ENCODE results near the gene RGS11. TPM values are rescaled to one million over a fixed set of nuclear protein-coding genes. Genes with fewer than 3 reads are reported as not detected.

The RGS11 gene
- total RNA-seq, 8 experiments from 2014 or later = 0.22 to 12.5 (median 1.7) TPM

DNA sequence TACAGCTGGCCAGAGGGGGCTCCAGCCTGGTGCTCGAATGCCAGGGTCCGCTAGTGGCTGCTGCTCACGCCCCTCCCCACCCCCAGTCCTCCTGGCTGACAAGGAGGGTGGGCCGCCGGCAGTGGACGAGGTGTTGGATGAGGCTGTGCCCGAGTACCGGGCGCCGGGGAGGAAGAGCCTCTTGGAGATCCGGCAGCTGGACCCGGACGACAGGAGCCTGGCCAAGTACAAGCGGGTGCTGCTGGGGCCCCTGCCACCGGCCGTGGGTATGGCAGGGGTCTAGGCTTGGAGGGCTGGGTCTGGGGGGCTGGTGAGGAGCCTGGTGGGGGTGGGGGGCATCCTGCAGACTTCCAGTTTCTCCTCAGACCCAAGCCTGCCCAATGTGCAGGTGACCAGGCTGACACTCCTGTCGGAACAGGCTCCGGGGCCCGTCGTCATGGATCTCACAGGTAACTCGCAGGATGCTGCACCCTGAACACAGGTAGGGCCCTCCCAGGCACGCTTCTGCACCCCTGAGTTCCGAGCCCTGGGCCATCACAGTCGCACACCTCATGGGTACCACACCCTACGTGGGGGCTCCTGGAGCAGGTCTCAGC is 6.0 kb upstream of the RGS11 start:
- Histone ChIP-seq H3K4me1 (replicated peaks in 1 of 2) (peaks cover 8 to 12% of the 10 kb centered on the region in 2 donors), H3K4me3 (peak overlapping the region; percentile 40 to 92 (median 76)), H3K27ac (no peak overlapping the region)
- WGBS, 10 experiments = 25 to 100% (median 73%) methylated on average over 1 to 3 of the region's 25 CpGs; no CpG with 5 or more reads in 6 of the 10 experiments
- in situ Hi-C loops (cut with MboI; ENCODE audit: low pct_unique_long_range_greater_than_20kb in 2 of 9, low sequenced_read_pairs in 9 of 9, unreplicated experiment in 9 of 9) = no loop called here
- ATAC-seq (replicated peaks in 6 of 8) = peak in 1 of 8 experiments; percentile 3

DNA sequence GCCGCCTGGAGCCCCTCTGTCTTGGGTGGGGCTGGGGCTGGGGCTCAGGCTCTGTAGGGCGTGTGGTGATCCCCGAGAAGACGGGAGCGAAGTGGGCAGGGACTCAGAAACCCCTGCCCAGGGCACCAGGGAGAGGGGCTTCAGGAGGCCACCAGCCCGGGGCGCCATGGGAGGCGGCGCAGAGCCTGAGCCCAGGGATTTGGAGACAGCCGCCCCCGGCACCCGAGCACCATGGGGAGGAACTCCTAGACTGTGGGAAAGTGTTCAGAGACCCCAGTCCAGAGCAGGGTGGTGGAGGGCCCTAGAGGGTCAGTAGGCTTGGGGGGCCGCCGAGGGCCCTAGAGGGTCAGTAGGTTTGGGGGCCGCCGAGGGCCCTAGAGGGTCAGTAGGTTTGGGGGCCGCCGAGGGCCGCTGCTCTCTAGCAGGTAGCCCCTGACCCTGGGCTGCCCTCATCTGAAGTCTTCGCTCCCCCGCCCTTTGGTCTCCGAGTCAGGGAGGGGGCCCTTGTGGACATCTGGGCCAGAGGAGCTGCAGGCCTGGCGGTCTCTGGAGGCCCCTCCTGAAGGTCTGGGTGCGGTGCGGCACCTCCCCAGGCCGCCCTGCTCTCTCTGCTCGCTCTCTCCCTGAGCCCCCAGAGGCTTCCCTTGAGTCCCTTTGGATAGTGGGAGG is 5.4 kb upstream of the RGS11 start:
- Histone ChIP-seq H3K4me1 (replicated peaks in 1 of 2) (peaks cover 10 to 12% of the 10 kb centered on the region in 2 donors), H3K4me3 (peak overlapping the region; percentile 40 to 92 (median 76)), H3K27ac (no peak overlapping the region)
- no CpG with 5 or more reads among the region's 27 CpGs for WGBS, 10 experiments
- peak in 5 of 8 experiments; percentile 2 to 33 (median 6) for ATAC-seq (replicated peaks in 6 of 8)
- in situ Hi-C loops (cut with MboI; ENCODE audit: low pct_unique_long_range_greater_than_20kb in 2 of 9, low sequenced_read_pairs in 9 of 9, unreplicated experiment in 9 of 9) = no loop called here

DNA sequence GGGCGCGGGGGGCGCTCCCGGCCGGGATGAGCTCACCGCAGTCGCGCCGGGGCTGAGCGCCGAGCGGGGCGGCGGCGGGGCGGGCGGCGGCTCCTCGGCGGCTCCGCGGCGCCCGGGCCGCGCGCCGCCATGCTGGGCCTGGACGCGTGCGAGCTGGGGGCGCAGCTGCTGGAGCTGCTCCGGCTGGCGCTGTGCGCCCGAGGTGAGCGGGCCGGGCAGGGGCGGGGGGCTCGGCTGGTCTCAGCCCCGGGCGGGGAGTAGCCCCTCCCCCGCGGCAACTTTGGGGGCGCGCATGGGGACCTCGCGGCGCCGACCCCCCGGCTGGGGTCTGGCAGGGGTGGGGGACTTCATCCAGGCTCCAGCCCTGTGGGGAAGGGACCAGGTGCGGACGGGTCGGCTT is 4.8 kb upstream of the RGS11 start, which contains the start of gene ARHGDIG:
TSS of gene ARHGDIG (plus strand) at position 40 of the 400 bp plus-strand sequence. CDS start at position 130, 90 bp downstream.
- H3K4me3 ChIP-seq = peak within 1 kb of the TSS; percentile 40 to 92 (median 76)
- H3K27ac ChIP-seq = no peak within 1 kb of the TSS
- H3K4me1 ChIP-seq (replicated peaks in 1 of 2) = peaks cover 12 to 15% of the 10 kb centered on the region in 2 donors
- in situ Hi-C loops (cut with MboI; ENCODE audit: low pct_unique_long_range_greater_than_20kb in 2 of 9, low sequenced_read_pairs in 9 of 9, unreplicated experiment in 9 of 9) = no loop called here
- ATAC-seq (replicated peaks in 6 of 8) = peak; percentile 48 to 74 (median 64)
- no CpG with 5 or more reads among the region's 54 CpGs for WGBS, 10 experiments

DNA sequence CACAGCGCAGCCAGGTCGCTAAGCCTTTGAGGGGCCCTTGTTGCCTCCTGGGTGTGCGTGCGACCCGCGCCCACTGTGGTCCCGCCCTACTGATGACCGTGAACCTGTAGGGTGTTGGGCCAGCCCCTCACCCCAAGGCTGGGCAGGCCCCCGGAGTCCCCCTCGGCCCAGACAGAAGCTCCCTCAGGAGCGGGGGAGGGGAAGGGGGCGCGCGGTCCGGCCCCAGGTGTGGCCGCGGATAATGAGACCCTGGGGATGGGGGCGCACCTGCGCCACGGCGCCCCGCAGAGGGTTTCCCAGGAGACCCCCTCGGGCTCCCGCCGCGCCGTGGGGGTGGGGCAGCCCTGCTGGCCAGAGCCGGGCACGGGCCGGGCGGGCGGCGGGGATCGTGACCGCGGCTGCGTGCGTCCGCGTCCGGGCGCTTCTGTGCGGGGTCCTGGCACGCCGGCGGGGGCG is 4.3 kb upstream of the RGS11 start:
- no peak overlapping the region for H3K27ac ChIP-seq
- H3K4me3 ChIP-seq = peak overlapping the region; percentile 40 to 92 (median 76)
- peak in 6 of 8 experiments; percentile 5 to 50 (median 46) for ATAC-seq (replicated peaks in 6 of 8)
- in situ Hi-C loops (cut with MboI; ENCODE audit: low pct_unique_long_range_greater_than_20kb in 2 of 9, low sequenced_read_pairs in 9 of 9, unreplicated experiment in 9 of 9) = no loop called here
- WGBS, 10 experiments = no CpG with 5 or more reads among the region's 47 CpGs
- H3K4me1 ChIP-seq (replicated peaks in 1 of 2) = peaks cover 14 to 15% of the 10 kb centered on the region in 2 donors

DNA sequence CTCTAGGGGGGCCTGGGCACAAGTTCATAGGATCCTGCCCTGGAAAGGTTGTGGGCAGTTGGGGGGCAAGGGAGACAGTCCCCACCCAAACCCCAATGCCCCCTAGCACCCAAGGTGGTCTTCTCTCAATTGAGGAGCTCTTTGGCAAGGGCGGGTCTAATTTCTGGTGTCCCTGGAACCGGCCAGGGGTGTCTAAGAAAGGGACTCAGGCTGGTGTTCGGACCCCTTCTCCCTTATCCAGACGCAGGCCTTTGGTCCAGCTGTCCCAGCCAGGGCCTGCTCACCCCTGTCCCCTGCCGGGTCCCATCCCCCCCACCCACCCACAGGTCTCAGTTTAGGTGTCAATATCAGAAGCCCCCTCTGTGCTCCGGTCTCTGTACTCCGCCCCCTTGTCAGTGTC is 3.8 kb upstream of the RGS11 start:
- in situ Hi-C loops (cut with MboI; ENCODE audit: low pct_unique_long_range_greater_than_20kb in 2 of 9, low sequenced_read_pairs in 9 of 9, unreplicated experiment in 9 of 9) = no loop called here

DNA sequence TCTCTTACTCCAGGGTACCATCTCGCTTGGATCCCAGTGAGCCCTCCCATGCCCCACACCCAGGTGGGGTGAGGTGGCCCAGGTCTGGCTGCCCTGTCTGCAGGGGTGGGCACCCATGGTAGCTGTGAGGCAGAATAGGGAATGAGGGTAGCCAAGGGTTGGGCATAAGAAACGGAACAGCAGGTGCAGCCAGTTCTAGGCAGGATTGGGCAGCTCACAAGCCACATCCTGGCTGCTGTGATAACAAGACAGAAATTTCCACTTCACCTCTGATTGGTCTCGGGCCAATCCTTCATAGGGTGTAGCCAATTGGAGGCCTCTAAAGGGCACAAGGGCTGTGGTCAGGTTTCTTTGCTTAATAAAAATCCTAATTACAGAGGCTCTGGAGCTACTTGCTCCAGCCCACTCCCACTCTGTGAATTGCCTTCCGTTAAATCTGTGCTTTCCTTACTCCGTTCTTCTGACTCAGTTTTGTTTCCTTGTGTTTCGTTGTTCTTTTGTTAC is 3.2 kb upstream of the RGS11 start:
- H3K4me3 ChIP-seq = no peak overlapping the region
- peaks cover 15 to 18% of the 10 kb centered on the region in 2 donors for H3K4me1 ChIP-seq (replicated peaks in 1 of 2)
- peak in 4 of 8 experiments; percentile 7 to 38 (median 14) for ATAC-seq (replicated peaks in 6 of 8)
- H3K27ac ChIP-seq = no peak overlapping the region
- in situ Hi-C loops (cut with MboI; ENCODE audit: low pct_unique_long_range_greater_than_20kb in 2 of 9, low sequenced_read_pairs in 9 of 9, unreplicated experiment in 9 of 9) = no loop called here
- 27 to 83% (median 67%) methylated on average over 1 to 5 of the region's 6 CpGs; no CpG with 5 or more reads in 1 of the 10 experiments for WGBS, 10 experiments

More for the DNA sequence above, 3.8 kb upstream of the RGS11 start:
- no peak overlapping the region for H3K4me3 ChIP-seq
- H3K4me1 ChIP-seq (replicated peaks in 1 of 2) = peaks cover 15 to 18% of the 10 kb centered on the region in 2 donors
- ATAC-seq (replicated peaks in 6 of 8) = no peak
- no CpG with 5 or more reads among the region's 7 CpGs for WGBS, 10 experiments
- H3K27ac ChIP-seq = no peak overlapping the region

DNA sequence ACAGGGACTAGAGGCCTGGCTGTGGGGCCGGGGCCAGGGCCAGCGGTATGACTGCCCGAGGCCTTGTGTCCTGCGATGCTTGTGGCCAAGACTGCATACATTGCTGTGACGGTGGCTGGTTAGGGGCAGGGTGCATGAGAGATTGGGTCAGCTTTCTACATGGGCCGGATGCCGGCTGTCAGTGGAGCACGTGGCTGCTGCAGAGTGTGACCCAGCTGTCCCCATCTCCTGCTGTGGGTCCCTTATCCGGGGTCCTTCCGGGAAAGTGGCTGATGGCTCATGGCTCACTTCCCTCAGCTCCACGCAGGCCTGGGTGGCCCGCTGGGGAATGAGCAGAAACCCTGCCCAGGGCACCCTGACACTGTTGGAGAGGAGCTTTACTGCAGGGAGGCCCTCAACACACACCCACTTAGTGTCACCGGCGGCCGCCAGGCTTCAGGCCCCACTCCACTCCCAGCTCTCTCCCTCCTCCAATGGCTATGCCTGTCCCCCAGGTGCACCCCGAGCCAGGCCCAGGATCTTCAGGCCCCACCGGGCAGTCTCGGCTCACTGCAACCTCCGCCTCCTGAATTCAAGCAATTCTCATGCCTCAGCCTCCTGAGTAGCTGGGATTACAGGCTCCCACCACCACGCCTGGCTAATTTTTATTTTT is 808 bp upstream of the RGS11 start:
- Histone ChIP-seq H3K27ac (no peak overlapping the region), H3K4me3 (no peak overlapping the region), H3K4me1 (replicated peaks in 1 of 2) (peaks cover 10 to 12% of the 10 kb centered on the region in 2 donors)
- in situ Hi-C loops (cut with MboI; ENCODE audit: low pct_unique_long_range_greater_than_20kb in 2 of 9, low sequenced_read_pairs in 9 of 9, unreplicated experiment in 9 of 9) = no loop called here
- WGBS, 10 experiments = 63 to 95% (median 86%) methylated on average over 2 to 5 of the region's 20 CpGs; no CpG with 5 or more reads in 6 of the 10 experiments
- peak in 2 of 8 experiments; percentile 3 to 10 for ATAC-seq (replicated peaks in 6 of 8)

DNA sequence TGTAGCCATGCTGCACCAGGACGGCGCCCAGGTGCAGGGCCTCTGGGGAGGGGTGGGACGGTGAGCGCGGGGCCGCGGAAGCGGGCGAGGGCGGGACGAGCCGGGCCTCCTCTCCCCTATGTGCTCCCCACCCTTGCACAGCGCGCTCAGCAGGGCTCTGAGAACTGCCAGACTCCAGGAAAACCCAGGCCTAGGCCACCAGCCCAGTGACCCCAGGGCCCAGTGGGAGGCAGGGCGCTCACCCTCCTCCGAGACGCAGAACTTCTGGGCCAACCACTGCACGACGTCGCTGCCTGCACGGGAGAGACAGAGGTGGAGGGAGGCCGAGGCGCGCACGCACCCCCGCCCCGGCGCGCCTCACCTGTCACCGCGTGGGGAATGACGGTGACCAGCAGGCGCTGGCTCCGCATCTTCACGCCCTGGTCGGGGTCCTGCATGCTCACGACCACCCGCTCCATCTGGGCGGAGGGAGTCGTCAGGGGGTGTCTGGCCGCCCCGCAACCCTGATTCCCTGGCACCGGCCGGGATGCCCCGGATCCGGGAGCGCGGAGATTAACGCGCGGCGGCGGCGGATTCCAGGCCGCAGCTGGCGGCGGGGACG is 603 bp downstream of the RGS11 start:
- H3K27ac ChIP-seq = no peak overlapping the region
- 3% methylated on average over 7 of the region's 58 CpGs; no CpG with 5 or more reads in 9 of the 10 experiments for WGBS, 10 experiments
- peak overlapping the region; percentile 26 to 40 (median 34) for H3K4me3 ChIP-seq
- peaks cover 6 to 7% of the 10 kb centered on the region in 2 donors for H3K4me1 ChIP-seq (replicated peaks in 1 of 2)
- peak; percentile 13 to 53 (median 38) for ATAC-seq (replicated peaks in 6 of 8)
- in situ Hi-C loops (cut with MboI; ENCODE audit: low pct_unique_long_range_greater_than_20kb in 2 of 9, low sequenced_read_pairs in 9 of 9, unreplicated experiment in 9 of 9) = no loop called here

DNA sequence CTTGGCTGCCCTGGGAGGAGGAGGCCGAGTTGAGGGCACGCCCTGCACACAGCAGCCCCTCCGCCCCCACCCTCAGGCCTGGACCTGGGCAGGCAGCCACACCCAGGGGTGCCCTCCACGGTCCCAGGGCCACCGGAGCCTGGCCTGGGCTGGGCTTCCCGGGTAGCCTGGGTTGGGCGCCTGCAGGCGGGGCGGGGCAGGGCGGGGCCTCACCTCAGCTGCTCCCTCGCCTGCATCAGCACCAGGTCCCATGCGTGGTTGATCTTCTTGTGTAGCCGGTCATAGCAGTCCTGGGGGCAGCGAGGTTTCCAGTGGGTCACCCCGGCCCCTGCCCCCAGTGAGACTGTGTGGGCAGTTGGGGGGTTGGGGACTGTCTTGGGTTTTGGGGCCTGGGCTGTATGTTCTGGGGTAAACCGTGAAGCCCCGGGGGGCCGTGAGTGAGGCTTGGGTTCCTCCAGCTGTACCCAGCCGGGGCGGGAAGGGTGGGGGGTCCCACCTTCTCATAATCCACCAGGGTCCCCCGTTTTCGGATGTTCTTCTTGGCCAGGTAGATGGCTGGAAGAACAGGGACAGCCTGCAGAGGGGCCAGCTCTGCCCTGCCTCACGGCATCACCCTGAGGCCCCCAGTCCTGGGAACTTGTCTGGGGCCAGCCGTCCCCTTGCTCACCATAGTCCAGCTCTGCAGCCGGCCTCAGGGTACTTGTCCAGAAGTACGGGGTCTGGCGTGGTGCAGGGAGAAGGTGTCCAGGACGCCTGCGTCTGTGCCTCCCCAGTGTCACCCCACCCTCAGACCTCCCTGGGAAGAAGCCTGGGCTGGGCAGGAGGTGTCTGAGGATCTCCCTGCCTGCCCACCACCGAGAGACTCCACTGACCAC is 2.0 kb downstream of the RGS11 start:
- Histone ChIP-seq H3K4me3 (no peak overlapping the region), H3K27ac (no peak overlapping the region), H3K4me1 (replicated peaks in 1 of 2) (peaks cover 6 to 7% of the 10 kb centered on the region in 2 donors)
- ATAC-seq (replicated peaks in 6 of 8) = peak in 2 of 8 experiments; percentile 14 to 17
- in situ Hi-C loops (cut with MboI; ENCODE audit: low pct_unique_long_range_greater_than_20kb in 2 of 9, low sequenced_read_pairs in 9 of 9, unreplicated experiment in 9 of 9) = no loop called here
- 100% methylated on average over 1 to 2 of the region's 30 CpGs; no CpG with 5 or more reads in 8 of the 10 experiments for WGBS, 10 experiments

DNA sequence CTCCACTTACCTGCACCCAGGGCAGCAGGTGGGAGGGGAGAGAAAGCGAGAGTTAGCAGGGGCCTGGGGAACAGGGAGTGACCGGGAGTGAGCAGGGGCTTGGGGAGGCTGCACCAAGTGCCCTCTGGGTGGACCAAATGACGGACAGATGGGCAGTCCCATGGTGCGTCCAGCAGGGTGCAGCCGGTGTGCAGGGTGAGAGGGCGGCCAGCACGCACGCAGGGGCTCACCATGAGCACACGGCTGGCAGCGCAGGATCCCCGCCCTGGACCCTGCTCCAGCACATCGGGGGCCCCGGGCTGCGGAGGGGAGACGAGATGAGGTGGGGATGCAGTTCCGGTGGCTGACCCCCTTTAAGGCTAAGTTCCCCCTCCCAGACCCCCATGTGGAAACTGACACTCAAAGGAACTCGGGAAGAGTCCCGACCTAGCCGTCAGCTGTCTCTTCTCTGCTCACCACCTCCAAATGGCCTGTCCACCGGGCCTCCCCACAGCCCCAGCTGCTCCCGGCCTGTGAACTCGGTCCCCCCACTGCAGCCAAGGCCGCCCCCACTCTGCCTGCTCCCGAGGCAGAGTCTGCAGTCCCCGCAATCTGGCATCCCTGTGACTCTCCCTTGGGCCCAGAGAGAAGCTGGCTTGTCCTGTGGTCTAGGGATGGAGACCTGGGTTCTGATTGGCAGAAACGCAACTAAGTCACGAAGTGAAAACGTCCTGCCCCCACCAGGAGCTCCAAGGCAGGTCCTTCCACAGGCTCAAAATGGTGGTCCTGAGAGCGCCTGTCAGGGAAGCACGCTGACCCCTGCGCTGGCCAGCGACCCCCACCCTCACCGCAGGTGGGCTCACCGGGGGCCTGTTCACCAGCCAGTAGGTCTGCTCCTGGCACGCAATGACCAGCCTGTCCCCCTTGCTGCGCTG is 2.9 kb downstream of the RGS11 start:
- Histone ChIP-seq H3K4me3 (no peak overlapping the region), H3K27ac (no peak overlapping the region), H3K4me1 (replicated peaks in 1 of 2) (peaks cover 6 to 7% of the 10 kb centered on the region in 2 donors)
- in situ Hi-C loops (cut with MboI; ENCODE audit: low pct_unique_long_range_greater_than_20kb in 2 of 9, low sequenced_read_pairs in 9 of 9, unreplicated experiment in 9 of 9) = no loop called here
- no peak for ATAC-seq (replicated peaks in 6 of 8)
- WGBS, 10 experiments = 82 to 89% methylated on average over 2 to 4 of the region's 36 CpGs; no CpG with 5 or more reads in 8 of the 10 experiments
